Measurements from ENCODE around the gene ACTN2.

- TF ChIP-seq CTCF (conservative IDR thresholded peaks at IDR 0.05; ENCODE audit: low read depth, low read length) (no peak), EZH2 (IDR thresholded peaks at IDR 0.05; ENCODE audit: low read length, unreplicated experiment) (no peak), EZH2phosphoT487 (IDR thresholded peaks at IDR 0.05; ENCODE audit: borderline replicate concordance, low read length) (no peak)
Observed at GRCh38 chr1:236639686-236640085, 46.6 kb upstream of the ACTN2 start.

Measured in PC-3 (cell line).